ENCODE measurements around the gene SLC9C1. TPM values are rescaled to one million over a fixed set of nuclear protein-coding genes. Genes with fewer than 3 reads are reported as not detected.

The SLC9C1 gene
- total RNA-seq, 4 donors from 2014 or later, result 0.67 to 12.4 (median 1.7) TPM; not detected in 1

- TF ChIP-seq POLR2A (IDR thresholded peaks at IDR 0.05), result no peak
- H3K9me3 ChIP-seq, result no peaks in the 10 kb centered on the region
- H3K27me3 ChIP-seq, result no peaks in the 10 kb centered on the region
- H3K27ac ChIP-seq, result no peak overlapping the region
- no peaks in the 10 kb centered on the region for H3K36me3 ChIP-seq
- no peak for DNase-seq
- H3K4me3 ChIP-seq, result no peak overlapping the region
- H3K4me1 ChIP-seq, result no peaks in the 10 kb centered on the region
These were observed 150.3 kb downstream of the SLC9C1 start for GRCh38 chr3:112143689-112144088.

- Histone ChIP-seq H3K4me3 (no peak overlapping the region), H3K4me1 (no peaks in the 10 kb centered on the region), H3K27me3 (no peaks in the 10 kb centered on the region), H3K36me3 (no peaks in the 10 kb centered on the region), H3K27ac (no peak overlapping the region), H3K9me3 (no peaks in the 10 kb centered on the region)
- TF ChIP-seq POLR2A (IDR thresholded peaks at IDR 0.05), result no peak
- TF ChIP-seq, protein P1, sequence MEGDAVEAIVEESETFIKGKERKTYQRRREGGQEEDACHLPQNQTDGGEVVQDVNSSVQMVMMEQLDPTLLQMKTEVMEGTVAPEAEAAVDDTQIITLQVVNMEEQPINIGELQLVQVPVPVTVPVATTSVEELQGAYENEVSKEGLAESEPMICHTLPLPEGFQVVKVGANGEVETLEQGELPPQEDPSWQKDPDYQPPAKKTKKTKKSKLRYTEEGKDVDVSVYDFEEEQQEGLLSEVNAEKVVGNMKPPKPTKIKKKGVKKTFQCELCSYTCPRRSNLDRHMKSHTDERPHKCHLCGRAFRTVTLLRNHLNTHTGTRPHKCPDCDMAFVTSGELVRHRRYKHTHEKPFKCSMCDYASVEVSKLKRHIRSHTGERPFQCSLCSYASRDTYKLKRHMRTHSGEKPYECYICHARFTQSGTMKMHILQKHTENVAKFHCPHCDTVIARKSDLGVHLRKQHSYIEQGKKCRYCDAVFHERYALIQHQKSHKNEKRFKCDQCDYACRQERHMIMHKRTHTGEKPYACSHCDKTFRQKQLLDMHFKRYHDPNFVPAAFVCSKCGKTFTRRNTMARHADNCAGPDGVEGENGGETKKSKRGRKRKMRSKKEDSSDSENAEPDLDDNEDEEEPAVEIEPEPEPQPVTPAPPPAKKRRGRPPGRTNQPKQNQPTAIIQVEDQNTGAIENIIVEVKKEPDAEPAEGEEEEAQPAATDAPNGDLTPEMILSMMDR (IDR thresholded peaks at IDR 0.05), result no peak
- no peak for DNase-seq
These were observed 150.8 kb downstream of the SLC9C1 start for GRCh38 chr3:112143251-112143650.

DNA sequence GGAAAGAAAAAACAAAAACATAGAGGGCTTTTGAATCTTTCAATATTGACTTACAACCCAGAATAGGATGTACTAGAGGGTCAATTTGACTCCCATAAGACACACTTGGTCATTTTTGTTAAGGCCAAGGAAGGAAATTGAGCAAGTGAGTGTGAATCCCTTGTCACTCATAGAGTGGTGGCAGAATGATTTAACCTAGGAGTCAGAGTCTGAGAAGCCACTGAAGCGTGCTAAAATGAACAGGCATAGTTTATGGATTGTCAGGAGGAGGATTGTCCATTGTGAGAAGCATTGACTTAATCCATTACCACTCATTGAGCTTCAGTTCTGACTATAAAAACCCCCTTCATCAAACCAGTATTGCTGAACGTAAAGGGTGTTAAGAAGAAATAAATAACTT, 152.7 kb downstream of the SLC9C1 start:
- no peaks in the 10 kb centered on the region for H3K4me1 ChIP-seq
- no peaks in the 10 kb centered on the region for H3K36me3 ChIP-seq
- TF ChIP-seq, protein P1 (IDR thresholded peaks at IDR 0.05), result no peak
- no peak for TF ChIP-seq POLR2A (IDR thresholded peaks at IDR 0.05)
- no peak overlapping the region for H3K27ac ChIP-seq
- H3K4me3 ChIP-seq, result no peak overlapping the region
- H3K27me3 ChIP-seq, result no peaks in the 10 kb centered on the region
- H3K9me3 ChIP-seq, result no peaks in the 10 kb centered on the region
- DNase-seq, result no peak

DNA sequence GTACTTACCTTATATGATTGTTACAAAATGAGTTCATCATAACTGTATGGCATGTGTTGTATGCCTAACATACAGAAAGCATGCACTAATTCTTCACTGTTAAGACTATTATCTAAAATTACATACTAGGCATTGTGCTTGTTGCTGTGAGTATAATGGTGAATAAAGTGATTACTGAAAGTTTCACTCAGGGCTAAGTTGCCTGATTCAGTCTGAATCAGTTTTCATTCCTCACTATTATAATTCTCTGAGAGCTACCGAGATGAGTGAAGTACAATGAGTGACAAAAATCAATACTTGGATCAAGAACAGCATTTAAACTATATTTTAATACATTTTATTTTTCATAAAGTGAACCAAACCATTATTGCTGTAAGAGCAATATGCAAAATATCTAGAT, 153.4 kb downstream of the SLC9C1 start:
- Histone ChIP-seq H3K27me3 (no peaks in the 10 kb centered on the region), H3K36me3 (no peaks in the 10 kb centered on the region), H3K4me3 (no peak overlapping the region), H3K4me1 (no peaks in the 10 kb centered on the region), H3K9me3 (no peaks in the 10 kb centered on the region), H3K27ac (no peak overlapping the region)
- TF ChIP-seq POLR2A (IDR thresholded peaks at IDR 0.05), result no peak
- TF ChIP-seq, protein P1 (IDR thresholded peaks at IDR 0.05), result no peak
- no peak for DNase-seq

GRCh38 chr3:112138219-112138969, 155.6 kb downstream of the SLC9C1 start:
- H3K9me3 ChIP-seq, result no peaks in the 10 kb centered on the region
- H3K36me3 ChIP-seq, result no peaks in the 10 kb centered on the region
- no peaks in the 10 kb centered on the region for H3K27me3 ChIP-seq
- DNase-seq, result no peak
- peaks cover 0 to 3% (median 0%) of the 10 kb centered on the region in 4 donors for H3K4me1 ChIP-seq
- TF ChIP-seq, protein P1 (IDR thresholded peaks at IDR 0.05), result no peak
- no peak for TF ChIP-seq POLR2A (IDR thresholded peaks at IDR 0.05)
- H3K27ac ChIP-seq, result no peak overlapping the region
- no peak overlapping the region for H3K4me3 ChIP-seq

- Histone ChIP-seq H3K4me3 (no peak overlapping the region), H3K27ac (no peak overlapping the region), H3K36me3 (no peaks in the 10 kb centered on the region), H3K27me3 (no peaks in the 10 kb centered on the region), H3K4me1 (peaks cover 0 to 3% (median 0%) of the 10 kb centered on the region in 4 donors), H3K9me3 (no peaks in the 10 kb centered on the region)
- no peak for DNase-seq
- no peak for TF ChIP-seq POLR2A (IDR thresholded peaks at IDR 0.05)
- TF ChIP-seq, protein P1 (IDR thresholded peaks at IDR 0.05), result no peak
These were observed 156.2 kb downstream of the SLC9C1 start for GRCh38 chr3:112137781-112138180.
